Non-pigmented ciliary epithelial cell (primary cell): ENCODE data around the gene PIK3R1.
"Not testable (repeated sequence)": the region's sequence is repeated elsewhere in the genome, so short reads cannot be mapped to it uniquely, and the experiment has no call there.

Source experiments
- DNase-seq: peaks from one replicate; pipeline ENCODE4 v3.0.0-alpha.2; 2010; ENCODE audit warnings: low read depth

PIK3R1 gene

DNA sequence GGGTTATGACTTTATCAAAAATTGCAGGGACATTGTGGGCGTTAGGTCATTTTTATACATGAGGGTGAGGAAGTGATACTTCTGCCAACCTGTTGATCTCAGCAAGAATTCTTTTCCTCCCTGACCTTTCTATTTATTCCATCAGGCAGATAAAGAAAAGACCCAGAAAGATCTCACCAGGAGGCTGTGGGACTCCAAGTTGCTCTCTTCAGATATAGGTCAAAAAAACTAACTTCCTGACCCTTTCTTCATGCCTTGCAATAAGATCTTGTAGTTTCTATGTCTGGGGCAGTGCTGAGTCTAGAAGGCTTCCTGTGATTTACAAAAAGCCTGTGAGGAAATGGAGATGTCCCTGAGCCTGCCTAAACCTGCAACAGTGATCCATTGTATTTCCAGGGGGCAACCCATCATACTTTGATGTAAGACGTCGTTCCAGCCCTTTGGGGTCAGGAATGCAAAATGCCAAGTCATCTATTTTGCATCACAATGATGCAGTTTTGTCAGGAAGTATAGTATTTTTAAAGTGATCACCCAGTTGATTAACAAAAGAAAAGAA lies 22.0 kb upstream of the PIK3R1 start:
- no peak for DNase-seq

DNA sequence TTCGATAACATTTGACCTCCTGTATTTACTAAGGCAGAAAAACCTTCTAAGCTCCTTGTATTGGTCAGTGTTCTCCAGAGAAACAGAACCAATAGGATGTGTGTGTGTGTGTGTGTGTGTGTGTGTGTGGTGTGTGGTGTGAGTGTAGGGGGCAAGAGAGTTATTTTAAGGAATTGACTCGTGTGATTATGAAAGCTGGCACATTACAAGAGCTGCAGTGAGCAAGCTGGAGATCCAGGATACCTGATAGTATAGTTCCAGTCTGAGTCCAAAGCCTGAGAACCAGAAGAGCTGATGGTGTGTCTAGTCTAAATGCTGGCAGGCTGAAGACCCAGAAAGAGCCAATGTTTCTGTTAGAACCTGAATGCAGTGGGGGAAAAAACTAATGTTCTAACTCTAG lies 21.2 kb upstream of the PIK3R1 start:
- DNase-seq = no peak

DNA sequence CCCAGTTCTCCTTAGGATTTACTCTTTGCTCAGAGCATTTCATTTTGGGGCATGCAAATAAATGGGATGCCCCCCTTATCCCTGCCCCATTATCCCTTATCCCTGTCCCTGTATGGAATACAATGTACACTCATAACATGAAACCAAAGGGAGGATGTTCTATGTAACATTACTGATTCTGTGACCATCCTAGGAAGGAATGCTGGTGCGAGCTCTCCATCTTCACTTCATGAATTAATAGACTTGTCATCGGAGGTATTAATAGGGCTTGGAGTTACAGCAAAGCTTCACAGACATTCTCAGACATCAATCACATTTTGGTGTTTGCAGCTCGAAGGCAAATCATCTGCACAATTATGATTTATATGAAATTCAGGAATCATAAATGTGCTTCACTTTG lies 20.4 kb upstream of the PIK3R1 start:
- DNase-seq = no peak

DNA sequence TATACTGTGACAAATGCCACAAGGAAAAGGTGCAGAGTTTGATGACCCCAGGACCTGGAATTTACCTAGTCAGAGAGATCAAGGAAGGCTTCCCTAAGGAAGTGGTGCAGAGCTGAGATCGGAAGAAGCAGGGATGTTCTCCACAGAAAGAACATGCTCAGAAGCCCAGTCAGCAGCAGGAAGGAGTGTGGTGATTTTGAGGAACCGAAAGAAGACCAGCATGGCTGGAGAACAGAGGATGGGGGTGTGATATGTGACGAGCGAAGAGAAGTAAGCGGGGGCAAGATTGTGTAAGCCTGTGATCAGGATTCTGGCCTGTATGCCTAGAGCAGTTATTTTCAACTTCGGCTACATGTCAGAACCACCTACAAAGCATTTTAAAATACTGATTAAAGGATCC lies 18.7 kb upstream of the PIK3R1 start:
- DNase-seq = no peak

DNA sequence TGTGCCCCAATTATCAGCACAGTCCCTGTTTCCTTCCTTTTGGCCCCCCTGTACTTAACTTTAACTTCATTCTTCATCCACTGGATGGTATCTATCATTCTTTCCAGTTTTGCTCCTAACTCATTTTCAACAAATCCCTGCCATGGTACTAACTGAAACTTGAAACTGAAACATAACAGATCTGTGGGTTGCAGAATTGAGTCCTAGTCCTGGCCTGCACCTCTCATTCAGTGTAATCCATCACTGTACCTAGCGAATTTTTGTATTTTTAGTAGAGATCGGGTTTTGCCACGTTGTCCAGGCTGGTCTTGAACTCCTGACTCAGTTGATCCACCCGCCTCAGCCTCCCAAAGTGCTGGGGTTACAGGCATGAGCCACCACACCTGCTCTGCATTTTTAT lies 15.3 kb upstream of the PIK3R1 start:
- DNase-seq = no peak

DNA sequence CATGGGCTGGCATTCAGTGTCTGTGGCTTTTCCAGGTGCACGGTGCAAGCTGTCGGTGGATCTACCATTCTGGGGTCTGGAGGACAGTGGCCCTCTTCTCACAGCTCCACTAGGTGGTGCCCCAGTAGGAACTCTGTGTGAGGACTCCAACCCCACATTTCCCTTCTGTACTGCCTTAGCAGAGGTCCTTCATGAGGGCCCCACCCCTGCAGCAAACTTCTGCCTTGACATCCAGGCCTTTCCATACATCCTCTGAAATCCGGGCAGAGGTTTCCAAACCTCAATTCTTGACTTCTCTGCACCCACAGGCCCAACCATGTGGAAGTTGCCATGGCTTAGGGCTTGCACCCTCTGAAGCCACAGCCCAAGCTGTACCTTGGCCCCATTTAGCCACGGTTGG lies 4.9 kb upstream of the PIK3R1 start:
- not testable (repeated sequence) for DNase-seq

DNA sequence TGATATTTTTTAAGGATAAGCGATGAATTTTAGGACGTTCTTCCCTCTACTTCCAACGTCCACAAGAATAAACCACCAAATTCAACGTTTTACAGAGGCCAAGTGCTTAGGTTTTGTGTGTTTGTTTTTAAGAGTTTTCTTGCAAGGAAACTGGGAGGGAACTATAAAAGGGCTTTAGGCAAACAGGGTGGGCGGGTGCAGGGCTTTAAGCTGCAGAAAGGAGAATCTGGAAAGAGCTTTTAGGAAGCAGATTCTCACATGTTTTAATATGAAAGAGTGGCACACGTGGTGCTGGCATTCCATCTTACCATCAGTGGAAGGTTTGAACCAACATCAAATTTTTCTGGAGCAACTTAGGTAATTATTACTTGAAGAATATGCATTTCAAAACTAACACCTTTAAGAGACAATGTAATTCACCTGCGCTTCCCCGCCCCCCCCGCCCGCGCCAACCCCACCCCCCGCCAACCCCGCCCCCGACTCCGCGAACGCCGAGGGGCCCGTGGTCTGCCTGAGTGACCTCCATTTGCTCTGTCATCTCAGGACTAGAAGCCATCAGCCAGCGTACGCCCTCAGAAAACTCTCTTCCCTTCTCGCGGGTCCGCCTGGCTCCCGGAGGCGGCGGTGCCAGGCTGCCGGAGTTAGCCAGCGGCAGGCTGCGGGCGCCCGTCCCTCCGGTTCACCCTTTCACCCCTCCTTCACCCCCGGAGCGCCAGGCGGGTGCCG lies 911 bp upstream of the PIK3R1 start:
- no peak for DNase-seq

DNA sequence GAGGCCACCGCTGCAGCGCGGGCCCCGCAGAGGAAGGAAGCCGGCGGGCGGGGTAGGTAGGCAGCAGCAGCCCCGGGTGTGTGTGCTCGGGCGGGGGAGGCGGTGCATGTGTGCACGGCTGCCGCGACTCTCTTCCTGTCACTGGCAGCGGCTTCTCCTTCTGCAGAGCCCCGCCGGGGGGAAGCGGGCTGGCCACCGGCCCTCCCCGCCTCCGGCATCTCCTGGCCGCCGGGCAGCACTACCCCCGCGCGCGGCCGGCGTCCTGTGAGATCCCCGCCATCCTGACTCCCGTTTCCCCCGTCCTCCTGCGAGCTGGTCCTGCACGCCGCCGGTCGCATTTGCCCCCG lies 315 bp downstream of the PIK3R1 start:
- no peak for DNase-seq

DNA sequence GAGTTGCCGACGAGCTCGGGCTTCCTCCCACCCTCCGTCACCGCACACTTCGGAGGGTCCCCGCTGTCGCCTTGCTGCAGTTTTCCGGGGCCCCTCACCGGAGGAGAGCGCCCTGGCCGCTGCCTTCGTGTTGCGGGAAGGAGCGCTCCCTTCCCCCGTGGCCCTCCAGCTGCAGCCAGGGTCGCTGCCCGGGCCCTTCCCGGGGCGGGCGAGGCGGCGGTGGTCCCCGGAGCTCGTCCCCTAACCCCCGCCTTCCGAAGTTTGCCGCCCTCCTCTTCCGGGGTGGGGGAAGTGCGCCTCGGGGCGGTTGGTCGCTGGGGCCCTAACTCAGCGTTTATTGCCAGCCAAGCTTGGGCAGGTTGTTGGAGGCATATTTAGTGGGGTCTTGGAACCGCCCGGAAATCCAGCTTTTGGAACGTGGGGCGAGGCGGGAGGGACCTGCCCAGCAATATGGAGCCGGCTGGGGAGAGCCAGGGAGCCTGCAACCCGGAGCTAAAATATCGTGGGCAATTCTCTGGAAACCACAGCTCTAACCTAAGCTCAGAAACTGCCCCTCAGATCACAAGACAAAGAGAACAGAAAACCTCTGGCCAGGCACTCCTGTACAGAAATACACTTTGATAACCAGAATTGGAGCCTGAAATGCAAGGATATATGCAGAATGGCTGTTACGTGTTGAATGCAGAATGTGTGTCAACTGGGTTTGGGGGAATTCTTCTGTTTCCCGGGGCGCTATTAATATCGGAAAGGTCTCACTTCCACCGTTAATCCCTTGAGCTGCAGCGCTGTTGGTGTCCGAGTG lies 890 bp downstream of the PIK3R1 start:
- no peak for DNase-seq

DNA sequence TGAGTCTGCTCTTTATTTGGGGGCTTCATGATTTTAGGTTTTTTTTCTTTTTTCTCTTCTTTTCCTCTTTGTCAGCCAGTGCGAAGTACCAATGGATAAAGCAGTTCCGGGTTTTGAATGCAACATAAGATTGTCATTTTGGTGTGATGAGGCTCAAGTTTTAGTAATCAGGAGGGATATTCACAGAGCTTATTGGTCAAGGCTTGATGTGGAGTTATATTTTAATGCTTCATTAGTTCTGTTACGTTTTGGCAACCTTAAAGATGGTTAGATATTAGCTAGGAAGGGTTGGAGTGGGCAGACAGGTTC lies 1.4 kb downstream of the PIK3R1 start:
- no peak for DNase-seq

DNA sequence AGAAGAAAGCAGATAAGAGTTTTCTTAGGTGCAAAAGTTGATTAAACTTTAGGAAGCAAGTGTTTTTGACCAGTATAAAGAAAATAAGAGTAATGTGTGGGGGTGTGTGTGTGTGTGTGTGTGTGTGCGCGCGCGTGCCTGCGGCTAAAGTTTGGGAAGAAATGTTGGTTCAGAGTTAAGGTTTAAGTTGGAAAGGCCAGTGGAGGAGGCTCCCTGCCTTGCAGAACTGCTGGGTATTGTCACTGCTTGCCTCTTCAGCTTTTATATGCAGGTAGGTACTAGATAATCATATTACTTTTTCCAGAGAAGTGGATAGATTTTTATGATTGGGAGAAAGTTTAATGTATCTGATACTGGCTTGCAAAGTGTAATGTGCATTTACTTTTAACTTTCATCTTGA lies 2.0 kb downstream of the PIK3R1 start:
- no peak for DNase-seq

DNA sequence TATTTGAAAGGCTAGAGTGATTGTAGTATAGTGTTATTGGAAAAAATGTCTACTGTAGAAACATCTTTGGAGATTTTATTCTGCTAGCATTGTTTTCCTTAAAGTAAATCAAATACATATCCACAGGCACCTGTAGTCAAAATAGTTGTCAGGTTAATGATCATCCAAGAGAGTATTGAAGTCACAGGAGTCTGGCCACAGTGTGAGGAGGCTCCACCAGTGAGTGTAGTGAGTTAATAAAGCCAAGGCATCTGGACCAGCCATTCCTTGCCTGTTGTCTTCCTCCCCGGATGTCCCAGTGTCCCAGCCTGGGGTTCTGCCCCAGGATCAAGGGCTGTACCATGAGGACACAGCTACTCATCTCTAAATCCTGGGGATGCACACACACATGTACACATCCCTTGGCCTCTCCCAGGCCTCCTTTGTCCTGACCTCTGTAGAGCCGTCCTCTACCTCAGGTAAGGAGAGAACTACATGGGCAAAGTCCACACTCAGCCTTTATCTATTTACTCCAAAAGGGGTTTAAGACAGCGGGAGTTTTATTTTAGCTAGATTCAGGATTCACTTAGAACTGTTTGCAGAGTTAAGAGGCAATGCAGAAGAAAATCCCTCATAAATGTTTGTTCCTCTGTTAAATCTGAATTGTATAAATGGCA lies 3.7 kb downstream of the PIK3R1 start:
- DNase-seq = no peak

DNA sequence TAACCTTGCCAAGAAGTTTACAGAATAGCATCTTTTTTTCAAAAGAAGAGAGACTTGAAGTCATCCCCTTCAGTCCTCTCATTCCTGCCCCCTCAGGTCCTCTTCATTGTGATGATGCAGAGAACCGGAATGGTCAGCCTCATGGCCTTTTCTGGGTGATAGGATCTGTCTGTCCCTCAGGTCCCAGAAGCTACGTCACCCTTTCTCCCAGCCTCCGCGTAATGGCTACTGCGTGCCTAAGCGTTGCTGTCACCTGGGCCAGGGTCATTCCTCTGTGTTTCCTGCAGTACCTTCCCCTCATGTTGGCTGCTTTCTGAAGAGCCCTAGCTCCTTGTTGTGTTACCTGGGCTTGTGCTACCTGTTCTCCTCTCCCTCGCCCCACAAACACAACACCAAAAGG lies 4.7 kb downstream of the PIK3R1 start:
- DNase-seq = no peak

DNA sequence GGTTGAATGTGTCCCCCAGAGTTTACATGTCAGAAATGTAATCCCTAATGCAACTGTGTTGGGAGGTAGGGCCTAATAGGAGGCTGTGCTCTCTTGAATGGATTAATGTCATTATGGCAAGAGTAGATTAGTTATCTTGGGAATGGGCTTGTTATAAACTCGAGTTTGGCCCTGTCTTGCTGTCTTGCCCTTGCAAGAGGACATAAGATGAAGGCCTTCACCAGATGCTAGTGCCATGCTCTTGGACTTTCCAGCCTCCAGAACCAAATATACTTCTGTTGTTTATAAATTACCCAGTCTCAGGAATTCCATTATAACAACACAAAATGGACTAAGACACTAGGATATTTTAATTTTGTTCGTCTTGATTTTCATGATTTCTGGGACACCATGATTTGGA lies 5.4 kb downstream of the PIK3R1 start:
- DNase-seq = no peak

DNA sequence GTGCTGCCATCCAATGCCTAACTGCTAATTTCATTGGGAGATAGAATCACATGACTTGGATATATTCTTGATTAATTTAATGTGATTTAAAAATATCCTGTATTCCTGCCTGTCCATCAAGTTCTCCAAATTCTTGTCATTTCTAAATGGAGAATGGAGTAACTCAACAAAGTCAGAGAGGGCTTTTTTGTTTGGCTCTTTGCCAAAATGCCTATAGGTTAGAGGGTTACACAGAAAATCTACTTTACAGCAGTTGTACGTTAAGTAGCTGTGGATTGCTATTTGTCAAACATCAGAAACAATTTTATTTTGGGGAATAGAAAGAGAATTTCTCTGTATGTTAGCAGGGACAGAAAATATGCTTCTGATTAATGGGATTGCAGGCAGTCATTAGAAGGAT lies 5.9 kb downstream of the PIK3R1 start:
- no peak for DNase-seq

DNA sequence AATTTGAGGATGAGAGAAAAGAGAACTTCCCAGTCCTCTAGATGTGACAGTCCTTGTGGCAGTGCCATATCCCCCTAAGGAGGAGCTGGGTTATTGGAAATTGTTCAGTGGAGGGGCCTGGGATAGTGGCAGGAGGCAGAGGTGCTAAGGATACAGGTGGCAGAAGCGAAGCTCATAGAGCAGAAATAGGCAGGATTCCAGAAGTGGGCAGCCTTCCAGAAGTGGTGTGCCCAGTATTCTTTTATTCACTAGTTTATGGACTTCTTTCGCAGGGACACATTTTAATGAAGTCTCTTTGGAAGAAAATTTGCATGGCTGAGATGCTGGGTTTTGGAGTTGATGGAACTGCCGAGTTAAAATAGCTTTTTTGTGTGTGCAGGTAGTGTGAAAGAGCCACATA lies 6.8 kb downstream of the PIK3R1 start:
- DNase-seq = no peak

DNA sequence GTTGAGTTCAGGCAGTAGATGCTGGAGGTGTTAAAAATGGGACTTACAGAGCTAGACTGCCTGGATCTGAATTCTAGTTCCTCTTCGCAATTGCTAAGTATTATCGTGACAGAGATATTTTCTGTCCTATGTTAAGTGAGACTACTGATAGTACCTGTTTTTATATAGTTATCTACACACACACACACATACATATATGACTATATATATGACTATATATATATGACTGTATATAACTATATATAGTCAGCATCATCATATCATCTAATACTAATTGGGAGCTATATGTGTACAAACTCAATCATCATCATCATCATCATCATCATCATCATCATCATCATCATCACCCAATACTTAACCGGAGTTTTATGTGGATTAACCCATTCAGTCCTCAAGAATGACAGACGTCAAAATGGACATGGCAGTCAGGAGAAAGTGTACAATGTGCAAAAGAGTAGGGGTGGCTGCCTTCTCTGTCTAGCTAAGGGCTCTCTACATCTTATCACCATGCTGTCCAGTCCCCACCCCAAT lies 7.3 kb downstream of the PIK3R1 start:
- no peak for DNase-seq

DNA sequence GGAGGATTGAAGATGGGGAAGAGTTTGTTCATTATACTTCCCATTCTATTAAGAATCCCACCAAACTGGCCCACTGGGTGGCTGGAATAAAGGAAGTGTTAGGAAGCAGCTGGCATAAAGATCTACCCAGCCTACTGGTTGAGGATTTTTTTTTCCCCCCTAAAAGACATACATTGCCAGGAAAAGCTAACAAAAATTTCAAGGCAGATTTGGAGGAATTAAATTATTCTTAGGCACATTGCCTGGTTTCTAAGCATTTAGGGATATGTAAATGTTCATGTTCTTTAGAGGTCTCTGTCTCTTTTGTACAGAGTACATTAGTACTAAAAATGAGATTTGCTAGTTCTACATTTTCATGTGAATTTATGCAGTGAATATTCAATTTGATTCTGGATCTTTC lies 8.3 kb downstream of the PIK3R1 start:
- DNase-seq = no peak

DNA sequence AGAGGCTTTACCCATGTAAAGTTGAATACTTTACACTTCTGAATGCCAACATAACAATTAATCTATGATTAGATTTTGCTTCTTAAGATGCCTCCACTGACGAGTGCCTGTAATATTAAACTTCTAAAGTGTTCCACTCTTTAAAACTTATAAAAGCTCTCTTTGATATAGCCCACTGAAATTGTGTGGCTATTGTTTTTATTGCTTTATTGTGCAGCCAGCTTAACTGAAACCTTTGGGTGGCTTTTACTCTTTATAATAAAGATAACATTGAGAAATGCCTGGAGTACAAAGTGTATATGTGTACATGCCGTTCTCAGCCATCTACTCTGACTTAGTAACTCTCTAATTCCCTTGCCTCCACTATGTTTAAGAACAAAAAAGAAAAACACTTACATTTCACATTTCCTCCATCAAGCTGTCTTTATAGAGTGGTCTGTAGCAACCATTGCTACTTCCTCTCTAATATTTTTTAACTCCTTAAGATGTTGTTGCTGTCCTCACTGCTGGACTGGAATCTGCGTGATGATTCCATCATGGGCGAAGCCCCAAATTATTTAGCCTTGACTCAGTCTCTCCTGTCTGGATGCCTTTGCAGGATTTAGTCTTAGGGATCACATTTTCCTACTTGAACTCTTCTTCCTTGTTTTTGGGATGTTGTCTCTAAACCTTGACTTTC lies 9.1 kb downstream of the PIK3R1 start:
- no peak for DNase-seq

DNA sequence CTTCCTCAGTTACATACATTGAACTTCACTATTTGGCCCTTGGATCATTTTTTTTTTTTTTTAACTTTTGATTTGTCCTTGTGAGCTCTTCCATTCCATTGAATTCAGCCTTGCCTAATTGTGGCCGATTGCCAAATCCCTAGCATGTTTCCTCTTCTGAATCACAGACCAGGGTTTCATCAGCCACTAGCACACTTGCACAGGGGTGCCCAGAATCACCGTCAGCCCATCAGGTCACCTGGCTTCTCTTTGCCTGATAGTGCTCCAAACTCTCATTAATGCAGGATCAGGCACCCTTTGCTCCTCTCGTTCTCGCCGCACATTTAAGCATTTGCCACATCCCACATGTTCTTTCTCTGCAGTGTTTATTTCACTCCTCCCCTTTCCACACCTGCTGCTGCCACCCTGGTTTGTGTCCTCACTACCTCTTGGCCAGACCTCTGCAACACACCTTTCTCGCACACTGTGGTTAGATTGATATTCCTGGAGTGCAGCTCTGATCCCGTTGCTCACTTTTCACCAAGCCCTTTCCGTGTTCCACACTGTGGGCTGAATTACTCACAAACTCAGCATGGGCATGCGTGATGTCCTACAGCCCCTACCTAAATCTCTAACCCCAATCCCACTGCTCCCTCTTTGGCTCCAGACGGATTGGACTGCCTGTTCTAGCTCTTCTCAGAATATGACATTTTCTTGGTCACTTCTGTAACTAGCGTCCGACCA lies 9.8 kb downstream of the PIK3R1 start:
- peak; percentile 67 for DNase-seq

DNA sequence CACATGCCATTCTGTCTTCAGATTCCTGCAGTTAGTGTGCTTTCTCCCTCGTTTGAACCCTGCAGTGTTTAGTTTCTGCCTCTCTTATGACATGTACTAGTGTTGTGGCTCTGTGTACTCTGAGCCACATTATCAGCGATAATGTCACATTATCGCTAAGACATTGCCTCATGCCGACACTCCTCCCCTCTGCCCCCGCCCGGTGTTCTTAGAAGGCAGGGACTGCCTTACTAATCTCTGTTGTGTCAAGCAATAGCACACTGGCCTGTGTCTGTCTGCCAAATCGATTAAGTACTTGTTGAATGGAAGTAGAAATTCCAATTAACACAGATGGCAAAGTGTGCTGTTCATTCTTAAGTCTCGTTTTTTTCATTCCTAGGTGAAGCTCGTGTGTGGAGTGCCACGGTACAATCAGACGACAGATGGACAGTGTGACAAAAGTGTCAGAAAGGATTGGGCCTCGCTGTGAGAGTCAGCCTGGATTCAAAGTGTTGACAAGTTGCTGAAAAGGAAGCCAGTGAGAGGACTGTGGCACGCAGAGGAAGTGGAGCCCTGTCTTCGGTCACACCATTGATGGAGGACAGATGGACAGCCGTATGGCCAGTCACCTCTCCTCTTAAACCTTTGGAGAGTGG lies 10.5 kb downstream of the PIK3R1 start:
- no peak for DNase-seq
